A673 (cell line): ENCODE measurements around the gene THSD8. TPM values are rescaled to one million over a fixed set of nuclear protein-coding genes. Genes with fewer than 3 reads are reported as not detected.

Experiments used
- BruUV-seq: library from RNA; stranded (reverse); fragments of 400-500 nt; replicated peaks from 2 replicates; lab custom pipeline; 2021; lab: Mats Ljungman, UMichigan
- CTCF ChIA-PET: fragments of 300-600 bp; sonication (Branson Sonifier 250); formaldehyde crosslinking; loops from one replicate; lab custom pipeline; 2022; ENCODE audit warnings: antibody characterized with exemption; lab: Charles Lee
- POLR2A ChIA-PET: fragments of 300-600 bp; sonication (Branson Sonifier 250); formaldehyde crosslinking; loops from one replicate; lab custom pipeline; 2022; ENCODE audit warnings: antibody characterized with exemption; ENCODE audit not compliant: low non-redundant PET; lab: Charles Lee
- DNase-seq: peaks from one replicate; pipeline ENCODE4 v3.0.0-alpha.2; 2015; ENCODE audit warnings: low spot score
- H3K27ac ChIP-seq: fragments of 200-600 bp; sonication (generic); 2 replicates; pipeline ENCODE4 v1.5.1; 2016; ENCODE audit warnings: mixed run types, low read depth, mild to moderate bottlenecking, mixed read lengths, antibody characterized with exemption, low read length; ENCODE audit not compliant: poor library complexity, severe bottlenecking
- H3K27me3 ChIP-seq: fragments of 200-600 bp; sonication (generic); replicated peaks from 2 replicates; pipeline ENCODE4 v1.6.1; 2017; ENCODE audit warnings: mixed run types, low read depth, mild to moderate bottlenecking, mixed read lengths, antibody characterized with exemption, low read length; ENCODE audit not compliant: insufficient read depth, poor library complexity
- H3K36me3 ChIP-seq: fragments of 200-600 bp; sonication (generic); 2 replicates; pipeline ENCODE4 v1.6.1; 2016; ENCODE audit warnings: mixed run types, mild to moderate bottlenecking, mixed read lengths, antibody characterized with exemption, low read length; ENCODE audit not compliant: insufficient read depth, poor library complexity, severe bottlenecking
- H3K4me1 ChIP-seq: fragments of 200-600 bp; sonication (generic); 2 replicates; pipeline ENCODE4 v1.6.1; 2017; ENCODE audit warnings: mixed run types, mild to moderate bottlenecking, mixed read lengths, antibody characterized with exemption, low read length; ENCODE audit not compliant: insufficient read depth, poor library complexity, severe bottlenecking
- H3K4me3 ChIP-seq: fragments of 200-600 bp; sonication (generic); 2 replicates; pipeline ENCODE4 v1.5.1; 2016; ENCODE audit warnings: low read depth, mixed run types, mild to moderate bottlenecking, mixed read lengths, low read length; ENCODE audit not compliant: poor library complexity, severe bottlenecking
- H3K9me3 ChIP-seq: fragments of 200-600 bp; sonication (generic); 2 replicates; pipeline ENCODE4 v1.6.1; 2016; ENCODE audit warnings: mixed run types, low read depth, mild to moderate bottlenecking, mixed read lengths, antibody characterized with exemption, low read length; ENCODE audit not compliant: poor library complexity, severe bottlenecking
- EZH2 ChIP-seq: fragments of 200-600 bp; sonication (generic); IDR thresholded peaks from 2 replicates; pipeline ENCODE4 v1.6.1; 2017; ENCODE audit warnings: borderline replicate concordance, low read depth, mild to moderate bottlenecking, mixed read lengths, antibody characterized with exemption, low read length; ENCODE audit not compliant: poor library complexity, severe bottlenecking
- intact Hi-C: fragments of 100-400 bp; cut with micrococcal nuclease; formaldehyde crosslinking; loops from one replicate; pipeline ENCODE4 v1.10.0; 2022; ENCODE audit not compliant: unreplicated experiment
- total RNA-seq: library from RNA; stranded (reverse); gene quantifications from 2 replicates; pipeline ENCODE4 v1.2.3, GENCODE V29; 2021
- TF ChIP-seq, protein P1 (sequence below): fragments of 300-800, 200-600 bp; sonication (generic); conservative IDR thresholded peaks from 2 replicates; pipeline ENCODE4 v1.5.1; 2017; ENCODE audit warnings: low read depth, mild to moderate bottlenecking, antibody characterized with exemption, low read length, moderate library complexity, mixed read lengths

The THSD8 gene
- total RNA-seq, 1 experiment from 2014 or later = 45.2 TPM

DNA sequence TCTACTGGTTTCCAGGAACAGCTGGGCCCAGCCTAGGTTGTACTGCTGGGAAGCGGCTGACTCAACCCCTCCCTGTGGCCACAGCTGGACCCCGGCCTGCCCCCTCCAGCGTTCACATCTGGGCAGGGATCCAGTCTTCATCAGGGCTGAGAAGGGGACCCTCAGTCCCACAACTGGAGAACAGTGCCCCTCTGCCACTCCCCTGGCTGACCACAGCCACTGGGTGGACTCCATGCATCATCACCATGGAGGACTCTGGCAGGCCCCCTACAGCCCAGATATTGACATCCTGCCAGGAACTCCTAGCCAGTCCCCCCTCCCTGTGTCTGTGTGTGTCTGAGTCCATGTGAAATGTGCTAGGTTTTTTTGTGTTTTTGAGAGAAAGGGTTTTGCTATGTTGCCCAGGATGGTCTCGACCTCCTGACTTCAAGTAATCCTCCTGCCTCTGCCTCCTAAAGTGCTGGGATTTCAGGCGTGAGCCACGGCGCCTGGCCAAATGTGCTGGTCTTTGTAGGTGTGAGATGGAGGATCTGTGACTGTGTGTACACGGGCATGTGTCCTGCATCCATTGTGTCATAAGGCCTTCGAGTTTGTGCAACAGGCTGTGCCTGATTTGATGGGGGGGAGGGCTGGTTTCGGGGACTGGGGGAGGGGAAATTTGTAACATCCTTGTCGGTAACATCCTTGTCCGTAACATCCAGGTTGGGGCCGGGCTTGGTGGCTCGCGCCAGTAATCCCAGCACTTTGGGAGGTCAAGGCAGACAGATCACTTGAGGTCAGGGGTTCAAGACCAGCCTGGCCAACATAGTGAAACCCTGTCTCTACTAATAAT lies 22.5 kb upstream of the THSD8 start:
- BruUV-seq = no TSS peak
- peaks cover 42% of the 10 kb centered on the region for H3K4me1 ChIP-seq
- no peak for TF ChIP-seq EZH2
- TF ChIP-seq, protein P1, sequence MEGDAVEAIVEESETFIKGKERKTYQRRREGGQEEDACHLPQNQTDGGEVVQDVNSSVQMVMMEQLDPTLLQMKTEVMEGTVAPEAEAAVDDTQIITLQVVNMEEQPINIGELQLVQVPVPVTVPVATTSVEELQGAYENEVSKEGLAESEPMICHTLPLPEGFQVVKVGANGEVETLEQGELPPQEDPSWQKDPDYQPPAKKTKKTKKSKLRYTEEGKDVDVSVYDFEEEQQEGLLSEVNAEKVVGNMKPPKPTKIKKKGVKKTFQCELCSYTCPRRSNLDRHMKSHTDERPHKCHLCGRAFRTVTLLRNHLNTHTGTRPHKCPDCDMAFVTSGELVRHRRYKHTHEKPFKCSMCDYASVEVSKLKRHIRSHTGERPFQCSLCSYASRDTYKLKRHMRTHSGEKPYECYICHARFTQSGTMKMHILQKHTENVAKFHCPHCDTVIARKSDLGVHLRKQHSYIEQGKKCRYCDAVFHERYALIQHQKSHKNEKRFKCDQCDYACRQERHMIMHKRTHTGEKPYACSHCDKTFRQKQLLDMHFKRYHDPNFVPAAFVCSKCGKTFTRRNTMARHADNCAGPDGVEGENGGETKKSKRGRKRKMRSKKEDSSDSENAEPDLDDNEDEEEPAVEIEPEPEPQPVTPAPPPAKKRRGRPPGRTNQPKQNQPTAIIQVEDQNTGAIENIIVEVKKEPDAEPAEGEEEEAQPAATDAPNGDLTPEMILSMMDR = no peak

GRCh38 chr19:12782174-12782423 lies 19.8 kb upstream of the THSD8 start:
- Histone ChIP-seq H3K9me3 (no peaks in the 10 kb centered on the region), H3K27me3 (no peaks in the 10 kb centered on the region), H3K4me1 (peaks cover 49% of the 10 kb centered on the region), H3K36me3 (no peaks in the 10 kb centered on the region), H3K27ac (peak overlapping the region; percentile 96), H3K4me3 (peak overlapping the region; percentile 57)
- BruUV-seq = no TSS peak
- POLR2A ChIA-PET = no interaction called here
- TF ChIP-seq, protein P1 = no peak
- CTCF ChIA-PET = interaction anchor here (0.6 to 1.0 kb wide), 3 partner anchors 15 to 22 kb away, joined by 3 to 5 read pairs (median 3); no protein-coding TSS in a partner anchor
- no peak for DNase-seq
- intact Hi-C loops = no loop called here

More for the DNA sequence above, 22.5 kb upstream of the THSD8 start:
- ChIA-PET POLR2A (interaction anchor here (1.0 kb wide), 1 partner anchor 13 kb away, joined by 4 read pairs; no protein-coding TSS in a partner anchor), CTCF (interaction anchor here (0.8 to 2.1 kb wide), 3 partner anchors 13 to 17 kb away, joined by 3 to 14 read pairs (median 3); no protein-coding TSS in a partner anchor)
- Histone ChIP-seq H3K4me3 (peak overlapping the region; percentile 48), H3K9me3 (no peaks in the 10 kb centered on the region), H3K36me3 (no peaks in the 10 kb centered on the region), H3K27me3 (no peaks in the 10 kb centered on the region), H3K27ac (peak overlapping the region; percentile 73)
- intact Hi-C loops = no loop called here
- peak; percentile 66 for DNase-seq

DNA sequence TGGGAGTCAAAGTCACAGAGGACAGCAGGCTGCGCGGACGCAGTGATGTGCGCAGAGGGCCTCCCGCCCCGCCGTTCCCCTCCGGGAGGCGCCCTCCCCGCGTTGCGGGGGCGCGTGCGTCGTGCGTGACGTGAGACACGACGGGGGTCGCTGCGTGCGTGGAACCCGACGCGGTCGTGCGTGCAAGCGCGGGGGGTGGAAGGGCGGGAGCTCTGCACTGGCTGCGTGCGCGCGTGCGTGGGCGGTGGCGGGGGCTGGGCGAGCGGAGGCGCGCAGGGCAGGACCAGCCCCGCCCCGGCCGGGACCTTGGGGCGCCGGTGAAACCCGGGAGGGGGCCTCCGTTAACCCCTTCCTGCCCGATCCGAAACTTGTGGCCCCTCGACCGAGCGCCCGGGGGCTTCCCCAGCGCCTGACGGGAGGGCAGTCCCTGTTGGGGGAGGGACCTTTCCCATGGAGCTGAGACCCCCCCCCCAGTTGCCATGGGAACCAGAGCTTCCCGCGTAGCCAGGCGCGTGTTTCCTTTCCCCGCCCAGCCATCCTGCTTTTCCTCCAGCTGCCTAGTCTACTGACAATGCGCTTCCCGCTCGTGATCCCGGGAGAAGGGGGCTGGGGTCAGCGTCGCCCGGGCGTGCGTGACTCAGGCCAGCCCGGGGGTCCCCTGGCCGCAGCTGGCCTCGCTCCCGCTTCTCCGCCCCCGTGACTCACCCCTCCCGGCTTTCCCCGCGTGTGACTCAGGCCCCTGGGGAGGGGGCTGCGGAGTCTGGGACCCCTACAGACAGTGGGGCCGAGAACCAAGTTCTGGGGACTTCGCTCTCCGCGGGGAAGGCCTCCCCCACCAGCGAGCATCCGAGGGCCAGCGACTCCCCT lies 19.2 kb upstream of the THSD8 start:
- peak; percentile 86 for DNase-seq
- H3K27ac ChIP-seq = peak overlapping the region; percentile 96
- BruUV-seq = no TSS peak
- peak overlapping the region; percentile 57 for H3K4me3 ChIP-seq
- peaks cover 49% of the 10 kb centered on the region for H3K4me1 ChIP-seq
- TF ChIP-seq EZH2 = no peak
- TF ChIP-seq, protein P1 = 0 out of 2 replicates have a peak, but pooled peaks have one; percentile 33
- no peaks in the 10 kb centered on the region for H3K9me3 ChIP-seq
- ChIA-PET POLR2A (no interaction called here), CTCF (interaction anchor here (0.5 to 1.0 kb wide), 4 partner anchors 15 to 64 kb away, joined by 3 to 5 read pairs (median 4); no protein-coding TSS in a partner anchor)
- intact Hi-C loops = no loop called here
- no peaks in the 10 kb centered on the region for H3K36me3 ChIP-seq
- no peaks in the 10 kb centered on the region for H3K27me3 ChIP-seq
